IMR-90 (cell line): ENCODE results near the gene BRD3. TPM values are rescaled to one million over a fixed set of nuclear protein-coding genes. Genes with fewer than 3 reads are reported as not detected.

Experiments used
- ATAC-seq: fragments of 200-7000 bp; cut with Tn5 transposase; 2 replicates; pipeline ENCODE4 v1.9.1; 2020; ENCODE audit warnings: low read depth, mild to moderate bottlenecking, moderate library complexity
- BruUV-seq: library from RNA; stranded (reverse); fragments of 400-500 nt; replicated peaks from 2 replicates; lab custom pipeline; 2021; lab: Mats Ljungman, UMichigan
- CTCF ChIA-PET: fragments of 300-600 bp; formaldehyde crosslinking; extraction: SDS; loops from one replicate; lab custom pipeline; 2021; ENCODE audit warnings: antibody characterized with exemption; lab: Yijun Ruan, JAX
- POLR2A ChIA-PET: fragments of 300-600 bp; sonication (Branson Sonifier 250); formaldehyde crosslinking; loops from one replicate; lab custom pipeline; 2022; ENCODE audit warnings: antibody characterized with exemption; ENCODE audit not compliant: unreplicated experiment; lab: Charles Lee
- DNase-seq: peaks from one replicate; pipeline ENCODE4 v3.0.0; 2013
- H2AFZ ChIP-seq: replicated peaks from 2 replicates; pipeline ENCODE3; 2013; ENCODE audit warnings: low read length, mild to moderate bottlenecking; ENCODE audit not compliant: poor library complexity
- H2AK5ac ChIP-seq: 2 replicates; pipeline ENCODE4 v1.6.1; 2013; ENCODE audit warnings: low read depth, low read length, inconsistent platforms
- H2AK9ac ChIP-seq: replicated peaks from 2 replicates; pipeline ENCODE3; 2013; ENCODE audit warnings: mild to moderate bottlenecking, low read depth, low read length, moderate library complexity; ENCODE audit not compliant: poor library complexity
- H2BK120ac ChIP-seq: 2 replicates; pipeline ENCODE4 v1.6.1; 2013; ENCODE audit warnings: low read depth, low read length, inconsistent platforms
- H2BK15ac ChIP-seq: 3 replicates; pipeline ENCODE4 v1.6.1; 2013; ENCODE audit warnings: low read depth, low read length, inconsistent platforms
- H2BK20ac ChIP-seq: 2 replicates; pipeline ENCODE4 v1.6.1; 2013; ENCODE audit warnings: low read depth, mild to moderate bottlenecking, inconsistent platforms, low read length, moderate library complexity
- H2BK5ac ChIP-seq: 2 replicates; pipeline ENCODE4 v1.6.1; 2013; ENCODE audit warnings: mild to moderate bottlenecking, low read depth, low read length, inconsistent platforms; ENCODE audit not compliant: poor library complexity, severe bottlenecking
- H3K14ac ChIP-seq: replicated peaks from 2 replicates; pipeline ENCODE4 v1.6.1; 2013; ENCODE audit warnings: low read depth, low read length, inconsistent platforms
- H3K18ac ChIP-seq: 2 replicates; pipeline ENCODE4 v1.6.1; 2013; ENCODE audit warnings: low read depth, low read length, control low read depth
- H3K23ac ChIP-seq: 2 replicates; pipeline ENCODE4 v1.6.1; 2013; ENCODE audit warnings: low read depth, low read length, inconsistent platforms
- H3K27ac ChIP-seq: 2 replicates; pipeline ENCODE4 v1.5.1; 2013; ENCODE audit warnings: mild to moderate bottlenecking, control low read depth, low read length; ENCODE audit not compliant: insufficient read depth
- H3K27me3 ChIP-seq: 2 replicates; pipeline ENCODE4 v1.6.1; 2013; ENCODE audit warnings: low read length; ENCODE audit not compliant: control insufficient read depth, insufficient read depth
- H3K36me3 ChIP-seq: 2 replicates; pipeline ENCODE4 v1.6.1; 2013; ENCODE audit warnings: low read length, mixed read lengths; ENCODE audit not compliant: control insufficient read depth, insufficient read depth
- H3K4ac ChIP-seq: 2 replicates; pipeline ENCODE4 v1.6.1; 2013; ENCODE audit warnings: low read depth, low read length, inconsistent platforms
- H3K4me1 ChIP-seq: 2 replicates; pipeline ENCODE4 v1.6.1; 2013; ENCODE audit warnings: low read length, mixed read lengths; ENCODE audit not compliant: control insufficient read depth, insufficient read depth
- H3K4me2 ChIP-seq: 2 replicates; pipeline ENCODE4 v1.6.1; 2013; ENCODE audit warnings: low read depth, mild to moderate bottlenecking, control low read depth, low read length, moderate library complexity
- H3K4me3 ChIP-seq: 2 replicates; pipeline ENCODE4 v1.5.1; 2013; ENCODE audit warnings: low read depth, mild to moderate bottlenecking, control low read depth, low read length, moderate library complexity; ENCODE audit not compliant: insufficient read depth
- H3K56ac ChIP-seq: 2 replicates; pipeline ENCODE4 v1.6.1; 2013; ENCODE audit warnings: low read length, inconsistent platforms; ENCODE audit not compliant: insufficient read depth; ENCODE audit errors: extremely low read depth
- H3K79me1 ChIP-seq, 2 experiments: 2 replicates each; pipeline ENCODE4 v1.6.1; 2013; ENCODE audit warnings: low read length in 2 of 2, inconsistent platforms in 1 of 2, low read depth in 1 of 2
- H3K9ac ChIP-seq: 2 replicates; pipeline ENCODE4 v1.6.1; 2013; ENCODE audit warnings: low read depth, low read length, control low read depth
- H3K9me1 ChIP-seq: 2 replicates; pipeline ENCODE4 v1.6.1; 2013; ENCODE audit warnings: low read length, inconsistent platforms; ENCODE audit not compliant: insufficient read depth
- H3K9me3 ChIP-seq: 2 replicates; pipeline ENCODE4 v1.6.1; 2013; ENCODE audit warnings: low read length; ENCODE audit not compliant: control insufficient read depth, insufficient read depth
- H4K20me1 ChIP-seq: 2 replicates; pipeline ENCODE4 v1.6.1; 2013; ENCODE audit warnings: low read length, inconsistent platforms; ENCODE audit not compliant: insufficient read depth
- H4K5ac ChIP-seq: 2 replicates; pipeline ENCODE4 v1.6.1; 2013; ENCODE audit warnings: mild to moderate bottlenecking, low read depth, low read length, control low read depth
- H4K8ac ChIP-seq, 2 experiments: 2 replicates each; pipeline ENCODE4 v1.6.1; 2013; ENCODE audit warnings: low read depth in 2 of 2, low read length in 2 of 2, control low read depth in 1 of 2, inconsistent platforms in 1 of 2
- H4K91ac ChIP-seq: 2 replicates; pipeline ENCODE4 v1.6.1; 2013; ENCODE audit warnings: low read depth, low read length, inconsistent platforms; ENCODE audit not compliant: insufficient read depth
- BHLHE40 ChIP-seq: fragments of 150-350 bp; IDR thresholded peaks from 2 replicates; pipeline ENCODE4 v1.6.1; 2016; ENCODE audit warnings: mild to moderate bottlenecking, low read depth, low read length
- CHD1 ChIP-seq: IDR thresholded peaks from 2 replicates; pipeline ENCODE4 v1.6.1; 2012; ENCODE audit warnings: low read depth, low read length, improper control_type of control experiment
- FOS ChIP-seq: fragments of 150-350 bp; IDR thresholded peaks from 2 replicates; pipeline ENCODE4 v1.6.1; 2016; ENCODE audit warnings: low read depth, low read length
- MAFK ChIP-seq: IDR thresholded peaks from 2 replicates; pipeline ENCODE4 v1.6.1; 2012; ENCODE audit warnings: low read depth, low read length, improper control_type of control experiment
- MXI1 ChIP-seq: IDR thresholded peaks from 2 replicates; pipeline ENCODE4 v1.6.1; 2012; ENCODE audit warnings: low read depth, mild to moderate bottlenecking, low read length, moderate library complexity, borderline replicate concordance
- POLR2A ChIP-seq: IDR thresholded peaks from 2 replicates; pipeline ENCODE4 v1.6.1; 2012; ENCODE audit warnings: mild to moderate bottlenecking, low read depth, low read length
- RCOR1 ChIP-seq: IDR thresholded peaks from 2 replicates; pipeline ENCODE4 v1.6.1; 2012; ENCODE audit warnings: mild to moderate bottlenecking, low read length, improper control_type of control experiment; ENCODE audit not compliant: insufficient replicate concordance
- WGBS, 2 experiments: methylation state at CpG; one replicate each; pipeline versions ENCODE4 v1.1.5 to v1.1.7; 2013; ENCODE audit warnings: missing lambda C conversion rate in 2 of 2; ENCODE audit not compliant: insufficient read length in 1 of 2; ENCODE audit errors: extremely low coverage in 2 of 2; 5-methylcytosine and 5-hydroxymethylcytosine counted together
- dilution Hi-C: fragments of 300-500 bp; cut with HindIII; formaldehyde crosslinking; loops from one replicate; pipeline ENCODE4 v1.14.3; 2018; ENCODE audit warnings: low sequenced_read_pairs; ENCODE audit not compliant: unreplicated experiment
- in situ Hi-C: fragments of 300-500 bp; cut with MboI; formaldehyde crosslinking; loops from 3 replicates; pipeline ENCODE4 v1.14.3; 2019; ENCODE audit warnings: low sequenced_read_pairs, inconsistent platforms, mixed read lengths
- intact Hi-C: fragments of 100-400 bp; cut with micrococcal nuclease; formaldehyde crosslinking; loops from 2 replicates; pipeline ENCODE4 v1.10.0; 2022
- polyA plus RNA-seq, 3 experiments: library from polyadenylated mRNA; depleted of rRNA; stranded (reverse); fragments of >200 nt; gene quantifications; 2 replicates each; pipeline ENCODE4 v1.2.3, GENCODE V29; 2012; ENCODE audit warnings: low replicate concordance in 1 of 3
- total RNA-seq: library from RNA; depleted of rRNA; stranded (reverse); fragments of >200 nt; gene quantifications from 2 replicates; pipeline ENCODE4 v1.2.3, GENCODE V29; 2012

The BRD3 gene
- total and polyA plus RNA-seq, 2 of the 4 experiments (the other 2 are of a cell fraction) = 2.2 to 7.1 TPM

GRCh38 chr9:134011401-134011800 lies 56.4 kb downstream of the BRD3 start:
- WGBS, 2 experiments = no CpG with 5 or more reads among the region's 6 CpGs
- Histone ChIP-seq H3K4me2 (no peak overlapping the region), H3K56ac (no peak overlapping the region), H4K91ac (no peak overlapping the region), H3K4me3 (no peak overlapping the region), H2BK120ac (no peak overlapping the region), H3K79me1 (no peaks in the 10 kb centered on the region), H3K9me3 (peaks cover 7% of the 10 kb centered on the region), H3K27me3 (peaks cover 5% of the 10 kb centered on the region; the same call in 1 of the 2 replicates), H4K8ac (no peak overlapping the region), H2AK5ac (no peak overlapping the region), H3K23ac (no peak overlapping the region), H4K5ac (no peak overlapping the region), H3K4me1 (no peaks in the 10 kb centered on the region; the same call in 1 of the 2 replicates), H3K18ac (no peak overlapping the region), H2AK9ac (no peak overlapping the region), H2BK15ac (no peak overlapping the region), H3K4ac (no peak overlapping the region), H3K36me3 (no peaks in the 10 kb centered on the region), H2AFZ (no peak overlapping the region), H3K9ac (no peak overlapping the region), H3K27ac (no peak overlapping the region), H2BK20ac (no peak overlapping the region), H2BK5ac (no peak overlapping the region), H3K9me1 (no peaks in the 10 kb centered on the region; the same call in 1 of the 2 replicates), H4K20me1 (no peaks in the 10 kb centered on the region), H3K14ac (no peak overlapping the region)
- BruUV-seq = no TSS peak
- in situ Hi-C loops = no loop called here
- dilution Hi-C loops = loop anchor here (25.0 kb wide), 1 partner anchor 224 kb away; no protein-coding TSS in a partner anchor
- DNase-seq = no peak
- TF ChIP-seq BHLHE40 (no peak), MXI1 (no peak), FOS (no peak), CHD1 (no peak), POLR2A (no peak), RCOR1 (no peak), MAFK (no peak)
- POLR2A ChIA-PET = no interaction called here
- intact Hi-C loops = no loop called here
- CTCF ChIA-PET = interaction anchor here (1.5 kb wide), 1 partner anchor 229 kb away, joined by 3 read pairs; no protein-coding TSS in a partner anchor
- ATAC-seq = no peak
